K562 (cell line): Measurements from ENCODE around the gene IL6ST. TPM values are rescaled to one million over a fixed set of nuclear protein-coding genes. Genes with fewer than 3 reads are reported as not detected.

Source experiments
- ATAC-seq: fragments of 200-7000 bp; cut with Tn5 transposase; 3 replicates; pipeline ENCODE4 v1.9.1; 2020; ENCODE audit warnings: moderate library complexity
- BruUV-seq: library from RNA; stranded (reverse); fragments of 400-500 nt; replicated peaks from 2 replicates; lab custom pipeline; 2021; lab: Mats Ljungman, UMichigan
- CTCF ChIA-PET: fragments of 300-600 bp; formaldehyde crosslinking; extraction: SDS; loops from one replicate; lab custom pipeline; 2021; ENCODE audit warnings: low intra/inter-chr PET ratio; lab: Yijun Ruan, JAX
- POLR2A ChIA-PET: fragments of 300-600, 350-650 bp; sonication (Branson Sonifier 250); formaldehyde crosslinking; extraction: SDS; loops from one replicate; lab custom pipeline; 2021; ENCODE audit warnings: antibody characterized with exemption, inconsistent platforms; lab: Yijun Ruan, JAX
- DNase-seq, 4 experiments: peaks; one replicate each; pipeline versions ENCODE4 v3.0.0 to v3.0.0-alpha.2; 2011 to 2018; ENCODE audit warnings: low spot score in 3 of 4, mixed read lengths in 3 of 4; ENCODE audit errors: extremely low read depth in 1 of 4
- FAIRE-seq: peaks from 2 replicates; lab custom pipeline; 2011; peaks lifted over from hg19 to GRCh38; lab: Jason Lieb, UNC
- H2AFZ ChIP-seq: 2 replicates; pipeline ENCODE4 v1.6.0; 2011; ENCODE audit warnings: low read depth, low read length, control low read depth, inconsistent platforms
- H3K27ac ChIP-seq: fragments of 200-600 bp; 3 replicates; pipeline ENCODE4 v1.8.0; 2011; ENCODE audit warnings: low read depth, mild to moderate bottlenecking, control low read depth, inconsistent platforms, low read length, moderate library complexity, mixed read lengths; ENCODE audit errors: extremely low read depth
- H3K27me3 ChIP-seq, 2 experiments: fragments of 300-600 bp in 1 of 2; 2 replicates in 1 of 2; 3 replicates in 1 of 2; pipeline versions ENCODE4 v1.6.0 to v1.8.0; 2011; ENCODE audit warnings: inconsistent platforms in 2 of 2, low read length in 2 of 2, mild to moderate bottlenecking in 1 of 2, mixed read lengths in 1 of 2, moderate library complexity in 1 of 2; ENCODE audit not compliant: control insufficient read depth in 2 of 2, insufficient read depth in 2 of 2
- H3K36me3 ChIP-seq: fragments of 300-600 bp; 3 replicates; pipeline ENCODE4 v1.8.0; 2011; ENCODE audit warnings: mild to moderate bottlenecking, low read length, inconsistent platforms; ENCODE audit not compliant: control insufficient read depth, insufficient read depth
- H3K4me1 ChIP-seq, 2 experiments: fragments of 200-600 bp in 1 of 2; replicated peaks in 1 of 2; 2 replicates in 1 of 2; 3 replicates in 1 of 2; pipeline versions ENCODE4 v1.5.1 to v1.8.0; 2011; ENCODE audit warnings: inconsistent platforms in 2 of 2, low read length in 2 of 2, mild to moderate bottlenecking in 1 of 2, mixed read lengths in 1 of 2, moderate library complexity in 1 of 2; ENCODE audit not compliant: control insufficient read depth in 2 of 2, insufficient read depth in 2 of 2
- H3K4me2 ChIP-seq: 2 replicates; pipeline ENCODE4 v1.6.1; 2011; ENCODE audit warnings: low read length, control low read depth, inconsistent platforms, mixed read lengths; ENCODE audit not compliant: insufficient read depth
- H3K4me3 ChIP-seq: fragments of 200-600 bp; sonication (generic), shearing (Covaris generic); 2 replicates; pipeline ENCODE4 v1.5.1; 2016; ENCODE audit warnings: control low read depth, inconsistent platforms
- H3K79me2 ChIP-seq: fragments of 200-600 bp; 3 replicates; pipeline ENCODE4 v1.8.0; 2011; ENCODE audit warnings: low read length, inconsistent platforms; ENCODE audit not compliant: control insufficient read depth, insufficient read depth
- H3K9ac ChIP-seq, 2 experiments: 2 replicates each; pipeline versions ENCODE4 v1.6.0 to v1.6.1; 2011; ENCODE audit warnings: low read depth in 2 of 2, low read length in 2 of 2, control low read depth in 1 of 2, inconsistent platforms in 1 of 2, mild to moderate bottlenecking in 1 of 2, mixed read lengths in 1 of 2; ENCODE audit not compliant: insufficient read depth in 1 of 2
- H3K9me1 ChIP-seq: one replicate; pipeline ENCODE4 v1.6.0; 2011; ENCODE audit warnings: inconsistent platforms, mild to moderate bottlenecking, low read length, moderate library complexity; ENCODE audit not compliant: control insufficient read depth, insufficient read depth
- H3K9me3 ChIP-seq: replicated peaks from 2 replicates; pipeline ENCODE4 v1.5.1; 2011; ENCODE audit warnings: low read depth, low read length, inconsistent platforms; ENCODE audit not compliant: control insufficient read depth, insufficient read depth
- H4K20me1 ChIP-seq: replicated peaks from 2 replicates; pipeline ENCODE4 v1.6.1; 2011; ENCODE audit warnings: low read length, inconsistent platforms, mixed read lengths; ENCODE audit not compliant: control insufficient read depth, insufficient read depth
- CTBP1 ChIP-seq: fragments of 450-650 bp; IDR thresholded peaks from 2 replicates; pipeline ENCODE4 v1.6.1; 2016; ENCODE audit warnings: borderline replicate concordance
- FOXM1 ChIP-seq, 2 experiments: fragments of 450-650 bp in 1 of 2; sonication (generic) in 1 of 2; formaldehyde crosslinking in 1 of 2; IDR thresholded peaks; 2 replicates each; pipeline versions ENCODE4 v1.6.1 to v1.9.0; 2017 to 2022; ENCODE audit warnings: low read depth in 2 of 2, mild to moderate bottlenecking in 2 of 2, missing genetic modification reagents in 1 of 2, moderate library complexity in 1 of 2
- HDAC6 ChIP-seq: IDR thresholded peaks from 2 replicates; pipeline ENCODE4 v1.6.1; 2012; ENCODE audit warnings: low read depth, mild to moderate bottlenecking, control low read depth, inconsistent platforms, low read length, moderate library complexity
- KDM4B ChIP-seq, 2 experiments: fragments of 450-650 bp in 1 of 2; sonication (generic) in 1 of 2; IDR thresholded peaks; 2 replicates each; pipeline ENCODE4 v1.6.1; 2016 to 2017; ENCODE audit warnings: borderline replicate concordance in 2 of 2, antibody characterized with exemption in 1 of 2, low read depth in 1 of 2, mild to moderate bottlenecking in 1 of 2
- NBN ChIP-seq: fragments of 450-650 bp; IDR thresholded peaks from 2 replicates; pipeline ENCODE4 v1.6.1; 2016; ENCODE audit warnings: low read depth, mild to moderate bottlenecking
- NRF1 ChIP-seq, 2 experiments: fragments of 450-650 bp; IDR thresholded peaks in 1 of 2; conservative IDR thresholded peaks in 1 of 2; 2 replicates each; pipeline ENCODE4 v1.6.1; 2014; ENCODE audit warnings: mild to moderate bottlenecking in 2 of 2
- PRMT5 ChIP-seq: sonication (generic); formaldehyde crosslinking; IDR thresholded peaks from 2 replicates; pipeline ENCODE4 v1.5.0; 2020; ENCODE audit warnings: missing genetic modification reagents
- SAP30 ChIP-seq: fragments of 200-600 bp; sonication (generic); IDR thresholded peaks from 2 replicates; pipeline ENCODE4 v1.6.1; 2012; ENCODE audit warnings: borderline replicate concordance, low read depth, mild to moderate bottlenecking, moderate library complexity, low read length, control low read depth, inconsistent platforms; ENCODE audit not compliant: insufficient read depth, poor library complexity, severe bottlenecking
- SRSF1 ChIP-seq: fragments of 200-400 bp; formaldehyde crosslinking; IDR thresholded peaks from 2 replicates; pipeline ENCODE4 v1.6.1; 2017; ENCODE audit warnings: mild to moderate bottlenecking, low read depth, low read length, moderate library complexity
- TBP ChIP-seq: optimal IDR thresholded peaks from 2 replicates; pipeline ENCODE3; 2011; ENCODE audit warnings: low read depth, low read length, improper control_type of control experiment
- TSHZ1 ChIP-seq: fragments of 250-450 bp; sonication (Bioruptor Pico); IDR thresholded peaks from 2 replicates; pipeline ENCODE4 v1.4.0; 2020; ENCODE audit warnings: mild to moderate bottlenecking, moderate library complexity
- ZZZ3 ChIP-seq: fragments of 450-650 bp; IDR thresholded peaks from 2 replicates; pipeline ENCODE4 v1.6.1; 2016; ENCODE audit warnings: antibody characterized with exemption, mild to moderate bottlenecking, moderate library complexity
- WGBS: fragments of 100-300 bp; shearing (Covaris generic); methylation state at CpG from one replicate; pipeline ENCODE4 v1.1.6; 2016; ENCODE audit warnings: low coverage, mixed read lengths; ENCODE audit not compliant: insufficient coverage; ENCODE audit errors: missing lambda C conversion rate; 5-methylcytosine and 5-hydroxymethylcytosine counted together
- in situ Hi-C: fragments of 300-500 bp; cut with MboI; formaldehyde crosslinking; loops from 4 replicates; pipeline ENCODE4 v1.15.0; 2018; ENCODE audit warnings: inconsistent platforms, mixed read lengths
- intact Hi-C: fragments of 100-400 bp; cut with micrococcal nuclease; formaldehyde crosslinking; loops from 2 replicates; pipeline ENCODE4 v1.14.2; 2022
- polyA plus RNA-seq, 8 experiments: library from polyadenylated mRNA; depleted of rRNA in 4 of 8; stranded (reverse) in 5 of 8; unstranded in 3 of 8; fragments of >200 nt; fragmentation: Nextera tagmentation in 2 of 8; fragmentation: Illumina TruSeq in 1 of 8; extraction: Ambion mirVana in 2 of 8; extraction: Trizol in 1 of 8; gene quantifications; 2 replicates each; pipeline versions ENCODE4 v1.2.1 to v1.2.3, GENCODE V29; 2011 to 2014; ENCODE audit warnings: inconsistent platforms in 1 of 8, missing spikeins in 1 of 8
- total RNA-seq, 7 experiments: library from RNA; depleted of rRNA in 6 of 7; stranded (reverse); fragments of >200 nt in 6 of 7; fragmentation: Illumina TruSeq in 2 of 7; extraction: Trizol in 2 of 7; gene quantifications; 2 replicates each; pipeline versions ENCODE4 v1.2.1 to v1.2.3, GENCODE V29; 2011 to 2021; ENCODE audit warnings: low replicate concordance in 1 of 7
- TF ChIP-seq, protein P1 (sequence below), 2 experiments: fragments of 450-650 bp; IDR thresholded peaks; 2 replicates each; pipeline ENCODE4 v1.6.1; 2018; ENCODE audit warnings: mild to moderate bottlenecking in 2 of 2, low read depth in 1 of 2; ENCODE audit not compliant: partially characterized antibody in 2 of 2
- TF ChIP-seq, protein P2 (sequence below): fragments of 450-650 bp; formaldehyde crosslinking; IDR thresholded peaks from 2 replicates; pipeline ENCODE4 v1.4.0; 2020; ENCODE audit warnings: mild to moderate bottlenecking

IL6ST gene
- total and polyA plus RNA-seq, 9 of the 15 experiments (the other 6 are each of a cell fraction or from before 2014, with no cell fraction given): 2.0 to 27.0 (median 7.9) TPM

DNA sequence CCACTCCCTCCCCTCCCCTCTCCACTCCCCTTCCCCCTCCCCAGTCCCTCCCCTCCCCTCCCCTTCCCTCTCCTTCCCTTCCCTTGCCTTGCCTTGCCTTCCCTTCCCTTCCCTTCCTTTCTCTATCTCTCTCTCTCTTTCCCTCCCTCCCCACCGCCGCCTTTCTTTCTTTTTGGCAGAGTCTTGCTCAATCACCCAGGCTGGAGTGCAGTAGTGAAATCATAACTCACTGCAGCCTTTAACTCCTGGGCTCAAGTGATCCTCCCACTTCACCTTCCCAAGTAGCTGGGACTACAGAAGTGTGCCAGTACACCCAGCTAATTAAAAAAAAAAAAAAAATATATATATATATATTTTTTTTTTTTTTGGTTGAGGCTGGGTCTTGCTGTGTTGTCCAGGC is 98.1 kb downstream of the IL6ST start:
- Histone ChIP-seq H3K27ac (no peak overlapping the region), H2AFZ (no peak overlapping the region), H3K27me3 (peaks cover 9 to 11% of the 10 kb centered on the region in 2 experiments), H3K9me3 (no peaks in the 10 kb centered on the region), H3K9ac (no peak overlapping the region), H3K4me2 (no peak overlapping the region), H3K4me1 (no peaks in the 10 kb centered on the region), H3K4me3 (no peak overlapping the region), H3K9me1 (no peaks in the 10 kb centered on the region), H3K36me3 (no peaks in the 10 kb centered on the region), H4K20me1 (no peaks in the 10 kb centered on the region), H3K79me2 (no peaks in the 10 kb centered on the region)
- FAIRE-seq (no peak), DNase-seq (no peak), ATAC-seq (no peak)
- CTCF ChIA-PET: no interaction called here
- in situ Hi-C loops: no loop called here
- POLR2A ChIA-PET: no interaction called here
- no TSS peak for BruUV-seq
- intact Hi-C loops: no loop called here
- WGBS: no CpG with 5 or more reads among the region's 2 CpGs
- TF ChIP-seq TSHZ1 (no peak), TBP (no peak), NBN (no peak), CTBP1 (no peak), FOXM1 (IDR thresholded peaks at IDR 0.05; ENCODE audit: low read depth) (no peak), FOXM1 (CRISPR knock-in tag; IDR thresholded peaks at IDR 0.05; ENCODE audit: low read depth) (no peak), HDAC6 (no peak), NRF1 (conservative IDR thresholded peaks at IDR 0.05 in 1 of 2, IDR thresholded peaks at IDR 0.05 in 1 of 2) (no peak), KDM4B (IDR thresholded peaks at IDR 0.05; ENCODE audit: borderline replicate concordance in 2 of 2, low read depth in 1 of 2) (no peak), ZZZ3 (no peak), PRMT5 (CRISPR knock-in tag) (no peak), SAP30 (no peak), SRSF1 (no peak)
- TF ChIP-seq, protein P1, sequence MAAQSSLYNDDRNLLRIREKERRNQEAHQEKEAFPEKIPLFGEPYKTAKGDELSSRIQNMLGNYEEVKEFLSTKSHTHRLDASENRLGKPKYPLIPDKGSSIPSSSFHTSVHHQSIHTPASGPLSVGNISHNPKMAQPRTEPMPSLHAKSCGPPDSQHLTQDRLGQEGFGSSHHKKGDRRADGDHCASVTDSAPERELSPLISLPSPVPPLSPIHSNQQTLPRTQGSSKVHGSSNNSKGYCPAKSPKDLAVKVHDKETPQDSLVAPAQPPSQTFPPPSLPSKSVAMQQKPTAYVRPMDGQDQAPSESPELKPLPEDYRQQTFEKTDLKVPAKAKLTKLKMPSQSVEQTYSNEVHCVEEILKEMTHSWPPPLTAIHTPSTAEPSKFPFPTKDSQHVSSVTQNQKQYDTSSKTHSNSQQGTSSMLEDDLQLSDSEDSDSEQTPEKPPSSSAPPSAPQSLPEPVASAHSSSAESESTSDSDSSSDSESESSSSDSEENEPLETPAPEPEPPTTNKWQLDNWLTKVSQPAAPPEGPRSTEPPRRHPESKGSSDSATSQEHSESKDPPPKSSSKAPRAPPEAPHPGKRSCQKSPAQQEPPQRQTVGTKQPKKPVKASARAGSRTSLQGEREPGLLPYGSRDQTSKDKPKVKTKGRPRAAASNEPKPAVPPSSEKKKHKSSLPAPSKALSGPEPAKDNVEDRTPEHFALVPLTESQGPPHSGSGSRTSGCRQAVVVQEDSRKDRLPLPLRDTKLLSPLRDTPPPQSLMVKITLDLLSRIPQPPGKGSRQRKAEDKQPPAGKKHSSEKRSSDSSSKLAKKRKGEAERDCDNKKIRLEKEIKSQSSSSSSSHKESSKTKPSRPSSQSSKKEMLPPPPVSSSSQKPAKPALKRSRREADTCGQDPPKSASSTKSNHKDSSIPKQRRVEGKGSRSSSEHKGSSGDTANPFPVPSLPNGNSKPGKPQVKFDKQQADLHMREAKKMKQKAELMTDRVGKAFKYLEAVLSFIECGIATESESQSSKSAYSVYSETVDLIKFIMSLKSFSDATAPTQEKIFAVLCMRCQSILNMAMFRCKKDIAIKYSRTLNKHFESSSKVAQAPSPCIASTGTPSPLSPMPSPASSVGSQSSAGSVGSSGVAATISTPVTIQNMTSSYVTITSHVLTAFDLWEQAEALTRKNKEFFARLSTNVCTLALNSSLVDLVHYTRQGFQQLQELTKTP (IDR thresholded peaks at IDR 0.05; ENCODE audit: low read depth in 1 of 2, partially characterized antibody in 2 of 2): no peak
- TF ChIP-seq, protein P2, sequence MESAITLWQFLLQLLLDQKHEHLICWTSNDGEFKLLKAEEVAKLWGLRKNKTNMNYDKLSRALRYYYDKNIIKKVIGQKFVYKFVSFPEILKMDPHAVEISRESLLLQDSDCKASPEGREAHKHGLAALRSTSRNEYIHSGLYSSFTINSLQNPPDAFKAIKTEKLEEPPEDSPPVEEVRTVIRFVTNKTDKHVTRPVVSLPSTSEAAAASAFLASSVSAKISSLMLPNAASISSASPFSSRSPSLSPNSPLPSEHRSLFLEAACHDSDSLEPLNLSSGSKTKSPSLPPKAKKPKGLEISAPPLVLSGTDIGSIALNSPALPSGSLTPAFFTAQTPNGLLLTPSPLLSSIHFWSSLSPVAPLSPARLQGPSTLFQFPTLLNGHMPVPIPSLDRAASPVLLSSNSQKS (CRISPR knock-in tag): no peak
